ENCODE data around the gene SPECC1.

GRCh38 chr17:19979917-19980770 lies 29.0 kb upstream of the SPECC1 start:
- TF ChIP-seq YY1 (IDR thresholded peaks at IDR 0.05; ENCODE audit: insufficient read depth, insufficient read length), result no peak
- TF ChIP-seq SUZ12 (IDR thresholded peaks at IDR 0.05; ENCODE audit: extremely low read depth, insufficient read depth, insufficient read length), result no peak

Data from NT2/D1 (cell line).